Heart left ventricle (tissue), 16 donors: ENCODE results near the gene ARF6. TPM values are rescaled to one million over a fixed set of nuclear protein-coding genes. Genes with fewer than 3 reads are reported as not detected.
"Not testable (repeated sequence)": the region's sequence is repeated elsewhere in the genome, so short reads cannot be mapped to it uniquely, and the experiment has no call there.

Experiments used
- ATAC-seq, 4 donors: fragments of 200-7000 bp; cut with Tn5 transposase; one replicate each; pipeline ENCODE4 v1.9.1; 2020 to 2022; ENCODE audit warnings: moderate library complexity in 4 of 4, mild to moderate bottlenecking in 3 of 4, moderate number of reproducible peaks in 1 of 4
- DNase-seq, 5 donors: peaks; one replicate each; pipeline ENCODE4 v3.0.0-alpha.2; 2020
- H3K27ac ChIP-seq, 12 donors: fragments of 200-600 bp; sonication (generic) in 4 of 12; one replicate each; pipeline versions ENCODE4 v1.5.0 to v1.8.0; 2016 to 2022; ENCODE audit warnings: mild to moderate bottlenecking in 2 of 12
- H3K27me3 ChIP-seq, 9 donors: fragments of 200-600 bp; sonication (generic) in 2 of 9; one replicate each; pipeline versions ENCODE4 v1.5.1 to v1.8.0; 2016 to 2022; ENCODE audit warnings: mild to moderate bottlenecking in 3 of 9
- H3K36me3 ChIP-seq, 9 donors: fragments of 200-600 bp; sonication (generic) in 2 of 9; one replicate each; pipeline versions ENCODE4 v1.5.0 to v1.8.0; 2018 to 2022; ENCODE audit warnings: mild to moderate bottlenecking in 2 of 9
- H3K4me1 ChIP-seq, 12 donors: fragments of 200-600 bp; sonication (generic) in 4 of 12; one replicate each; pipeline versions ENCODE4 v1.5.0 to v1.8.0; 2016 to 2022; ENCODE audit warnings: mild to moderate bottlenecking in 3 of 12
- H3K4me3 ChIP-seq, 12 donors: fragments of 200-600 bp; sonication (generic) in 4 of 12; one replicate each; pipeline versions ENCODE4 v1.5.0 to v1.8.0; 2017 to 2022; ENCODE audit warnings: mild to moderate bottlenecking in 9 of 12, moderate library complexity in 4 of 12
- H3K9me3 ChIP-seq, 12 donors: fragments of 200-600 bp; sonication (generic) in 4 of 12; one replicate each; pipeline versions ENCODE4 v1.5.0 to v1.8.0; 2016 to 2022; ENCODE audit warnings: mild to moderate bottlenecking in 1 of 12
- POLR2A ChIP-seq, 2 donors: fragments of 450-650 bp; IDR thresholded peaks; one replicate each; pipeline ENCODE4 v1.6.1; 2017; ENCODE audit warnings: antibody characterized with exemption in 2 of 2, mild to moderate bottlenecking in 2 of 2, moderate library complexity in 2 of 2
- WGBS, 4 donors: extraction: QIAGEN DNeasy Blood & Tissue Kit in 2 of 4; methylation state at CpG; one replicate each; pipeline versions ENCODE4 v1.1.5 to v1.1.7; 2013 to 2018; 5-methylcytosine and 5-hydroxymethylcytosine counted together
- intact Hi-C, 10 donors: fragments of 100-400 bp; cut with DNase I; formaldehyde crosslinking; loops; one replicate each; pipeline versions ENCODE4 v1.11.1 to v1.14.2; 2022
- polyA plus RNA-seq, 2 donors: library from polyadenylated mRNA; stranded (reverse); fragments of 200-250 nt; gene quantifications; one replicate each; pipeline ENCODE4 v1.2.3, GENCODE V29; 2013
- total RNA-seq, 9 donors: library from RNA; depleted of rRNA in 2 of 9; stranded (reverse); fragments of >200 nt in 2 of 9; fragmentation: NEBNext Ultra II Directional in 3 of 9; extraction: Animal tissue kit (Norgen Biotek cat#: 25700) in 3 of 9; gene quantifications; one replicate each; pipeline versions ENCODE4 v1.1.0 to v1.2.4, GENCODE V29; 2016 to 2023
- TF ChIP-seq, protein P1 (sequence below), 12 donors: fragments of 200-600 bp; sonication (generic) in 4 of 12; IDR thresholded peaks; one replicate each; pipeline versions ENCODE4 v1.5.0 to v1.8.0; 2018 to 2022; ENCODE audit warnings: antibody characterized with exemption in 12 of 12, mild to moderate bottlenecking in 5 of 12
- donor health status: ischemic (EF 13 %, LVEDD 7.1; RV severe dilation, severe dysfunction).
- donor health status: healthy with polysubstance abuse.
- donor health status: DM: no; HTN: yes; CAD: no.
- donor health status: DM: no; HTN: no; CAD: no.
- donor health status: ischemic (EF 25% LVEDD 6.9; RV normal size, moderate dysfunction).
- donor health status: ischemic (EF 25% LVEDD 5.7; RV mildly dilated, moderate dysfunction).
- donor health status: healthy.
- donor health status: DM: yes; HTN: yes; CAD: no.
- donor health status: ischemic (EF 35%, LVEDD 5.7; RV mildly dilated, moderate dysfunction).
- donor health status: nonischemic (EF 11% LVEDD 7.7; RV severe dilation, severe dysfunction).
- donor health status: DM: yes; HTN: yes; CAD: no.
- donor health status: PGD.
- donor health status: ischemic (EF 29% LVEDD 5.4; RV normal size, mild dysfunction).
- donor health status: nonischemic (EF 23%, LVEDD 6.1; RV moderate dilation, normal function).

ARF6 gene
- total and polyA plus RNA-seq, 11 donors = 12.0 to 49.3 (median 27.4) TPM

GRCh38 chr14:49895480-49895879, 2.6 kb downstream of the ARF6 start:
- 28 to 39% (median 34%) methylated on average over 4 of the region's 4 CpGs for WGBS, 4 donors
- intact Hi-C loops = loop anchor here in 4 of 10 donors (5.0 to 10.0 kb wide), 4 partner anchors 52 to 639 kb away; partner anchors contain the start of gene MAP4K5 (in 1 of the 4)
- peak overlapping the region in 7 of 12 donors; percentile 22 to 100 (median 98) for H3K27ac ChIP-seq

GRCh38 chr14:49896272-49896671, 3.4 kb downstream of the ARF6 start:
- H3K36me3 ChIP-seq = peaks cover 0 to 31% (median 21%) of the 10 kb centered on the region in 9 donors
- not testable (repeated sequence) for ATAC-seq, H3K27me3 ChIP-seq, H3K9me3 ChIP-seq, DNase-seq
- intact Hi-C loops = loop anchor here in 4 of 10 donors (5.0 to 10.0 kb wide), 4 partner anchors 51 to 639 kb away; partner anchors contain the start of gene MAP4K5 (in 1 of the 4)
- peak overlapping the region in 9 of 12 donors; percentile 77 to 99 (median 97) for H3K4me3 ChIP-seq
- peaks cover 14 to 68% (median 50%) of the 10 kb centered on the region in 12 donors for H3K4me1 ChIP-seq
- peak overlapping the region in 6 of 12 donors; percentile 2 to 100 (median 99) for H3K27ac ChIP-seq

More at GRCh38 chr14:49895480-49895879, 2.6 kb downstream of the ARF6 start:
- TF ChIP-seq, protein P1, sequence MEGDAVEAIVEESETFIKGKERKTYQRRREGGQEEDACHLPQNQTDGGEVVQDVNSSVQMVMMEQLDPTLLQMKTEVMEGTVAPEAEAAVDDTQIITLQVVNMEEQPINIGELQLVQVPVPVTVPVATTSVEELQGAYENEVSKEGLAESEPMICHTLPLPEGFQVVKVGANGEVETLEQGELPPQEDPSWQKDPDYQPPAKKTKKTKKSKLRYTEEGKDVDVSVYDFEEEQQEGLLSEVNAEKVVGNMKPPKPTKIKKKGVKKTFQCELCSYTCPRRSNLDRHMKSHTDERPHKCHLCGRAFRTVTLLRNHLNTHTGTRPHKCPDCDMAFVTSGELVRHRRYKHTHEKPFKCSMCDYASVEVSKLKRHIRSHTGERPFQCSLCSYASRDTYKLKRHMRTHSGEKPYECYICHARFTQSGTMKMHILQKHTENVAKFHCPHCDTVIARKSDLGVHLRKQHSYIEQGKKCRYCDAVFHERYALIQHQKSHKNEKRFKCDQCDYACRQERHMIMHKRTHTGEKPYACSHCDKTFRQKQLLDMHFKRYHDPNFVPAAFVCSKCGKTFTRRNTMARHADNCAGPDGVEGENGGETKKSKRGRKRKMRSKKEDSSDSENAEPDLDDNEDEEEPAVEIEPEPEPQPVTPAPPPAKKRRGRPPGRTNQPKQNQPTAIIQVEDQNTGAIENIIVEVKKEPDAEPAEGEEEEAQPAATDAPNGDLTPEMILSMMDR (IDR thresholded peaks at IDR 0.05) = no peak
- no peak for TF ChIP-seq POLR2A (IDR thresholded peaks at IDR 0.05)
- ATAC-seq (no peak), DNase-seq (no peak)
- Histone ChIP-seq H3K9me3 (no peaks in the 10 kb centered on the region), H3K4me1 (peaks cover 14 to 71% (median 50%) of the 10 kb centered on the region in 12 donors), H3K36me3 (peaks cover 0 to 31% (median 21%) of the 10 kb centered on the region in 9 donors), H3K27me3 (no peaks in the 10 kb centered on the region), H3K4me3 (peak overlapping the region in 11 of 12 donors; percentile 13 to 99 (median 94))

DNA sequence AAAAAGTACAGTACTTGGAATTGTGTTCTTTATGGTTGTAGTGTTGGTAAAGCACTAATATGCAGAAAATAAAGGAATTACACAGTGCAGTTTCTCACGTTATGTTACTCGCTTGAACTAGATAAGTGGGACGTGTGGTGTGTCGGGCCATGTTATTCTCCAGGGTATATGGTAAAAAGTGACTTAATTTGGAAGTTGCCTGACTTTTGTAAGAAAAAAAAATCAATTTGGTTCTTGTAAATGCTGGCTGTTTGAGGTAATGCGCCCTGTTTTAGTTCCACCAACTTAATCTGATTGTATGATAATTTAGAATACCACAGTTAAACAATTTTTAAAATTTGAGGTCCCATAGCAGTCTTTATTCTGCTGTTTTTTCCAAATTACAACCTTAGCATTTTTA, 4.1 kb downstream of the ARF6 start:
- Histone ChIP-seq H3K27ac (peak overlapping the region in 11 of 12 donors; percentile 6 to 100 (median 48)), H3K4me3 (peak overlapping the region in 8 of 12 donors; percentile 14 to 99 (median 94)), H3K4me1 (peaks cover 12 to 61% (median 46%) of the 10 kb centered on the region in 12 donors), H3K9me3 (no peaks in the 10 kb centered on the region), H3K36me3 (peaks cover 0 to 31% (median 21%) of the 10 kb centered on the region in 9 donors), H3K27me3 (no peaks in the 10 kb centered on the region)
- WGBS, 4 donors = 30 to 35% (median 34%) methylated on average over 5 of the region's 5 CpGs
- ATAC-seq (no peak), DNase-seq (no peak)
- TF ChIP-seq, protein P1 (IDR thresholded peaks at IDR 0.05) = no peak
- TF ChIP-seq POLR2A (IDR thresholded peaks at IDR 0.05) = no peak
- intact Hi-C loops = loop anchor here in 4 of 10 donors (5.0 to 10.0 kb wide), 4 partner anchors 50 to 638 kb away; partner anchors contain the start of gene MAP4K5 (in 1 of the 4)

GRCh38 chr14:49897414-49897813, 4.5 kb downstream of the ARF6 start:
- ATAC-seq = no peak
- no peak for DNase-seq
- peak overlapping the region in 10 of 12 donors; percentile 6 to 100 (median 48) for H3K27ac ChIP-seq
- no peaks in the 10 kb centered on the region for H3K9me3 ChIP-seq
- peak overlapping the region in 6 of 12 donors; percentile 14 to 99 (median 94) for H3K4me3 ChIP-seq
- peaks cover 0 to 31% (median 21%) of the 10 kb centered on the region in 9 donors for H3K36me3 ChIP-seq
- H3K4me1 ChIP-seq = peaks cover 10 to 58% (median 44%) of the 10 kb centered on the region in 12 donors
- H3K27me3 ChIP-seq = no peaks in the 10 kb centered on the region
- intact Hi-C loops = loop anchor here in 4 of 10 donors (5.0 to 10.0 kb wide), 4 partner anchors 50 to 637 kb away; partner anchors contain the start of gene MAP4K5 (in 1 of the 4)
- 62 to 70% (median 64%) methylated on average over 1 of the region's 1 CpG for WGBS, 4 donors
- no peak for TF ChIP-seq POLR2A (IDR thresholded peaks at IDR 0.05)
- TF ChIP-seq, protein P1 (IDR thresholded peaks at IDR 0.05) = no peak
